ENCODE data around the gene MCHR1.

DNA sequence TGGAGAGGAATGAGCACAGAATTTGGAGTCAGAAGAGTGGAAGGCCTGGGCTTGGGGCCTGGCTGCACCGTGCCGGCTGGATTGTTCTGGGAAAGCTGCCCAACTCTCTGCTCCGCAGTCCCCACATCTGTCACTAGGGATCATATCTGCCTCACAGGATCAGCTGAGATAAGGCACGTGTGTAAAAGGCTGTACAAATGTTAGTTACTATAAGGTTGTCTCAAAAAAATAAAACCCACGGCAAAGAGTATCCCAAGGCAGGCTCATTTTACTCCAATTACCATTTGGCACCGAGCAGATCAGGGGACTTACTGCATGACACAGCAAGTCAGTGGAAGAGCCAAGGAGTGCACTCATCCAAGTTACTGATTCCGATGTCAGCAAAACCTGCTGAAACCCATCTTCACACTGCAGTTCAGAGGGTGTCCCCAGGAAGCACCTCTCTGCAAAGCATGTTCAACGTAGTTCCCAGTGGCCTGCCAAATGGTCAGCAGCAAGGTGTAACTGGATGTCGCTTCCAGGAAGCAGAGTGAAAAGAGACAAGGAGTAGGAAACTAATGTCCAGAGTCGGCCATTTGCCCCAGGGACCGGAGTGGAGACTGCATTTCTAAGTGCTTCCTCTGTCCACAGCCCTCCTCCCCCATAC is 24.6 kb upstream of the MCHR1 start:
- TF ChIP-seq, protein P1, sequence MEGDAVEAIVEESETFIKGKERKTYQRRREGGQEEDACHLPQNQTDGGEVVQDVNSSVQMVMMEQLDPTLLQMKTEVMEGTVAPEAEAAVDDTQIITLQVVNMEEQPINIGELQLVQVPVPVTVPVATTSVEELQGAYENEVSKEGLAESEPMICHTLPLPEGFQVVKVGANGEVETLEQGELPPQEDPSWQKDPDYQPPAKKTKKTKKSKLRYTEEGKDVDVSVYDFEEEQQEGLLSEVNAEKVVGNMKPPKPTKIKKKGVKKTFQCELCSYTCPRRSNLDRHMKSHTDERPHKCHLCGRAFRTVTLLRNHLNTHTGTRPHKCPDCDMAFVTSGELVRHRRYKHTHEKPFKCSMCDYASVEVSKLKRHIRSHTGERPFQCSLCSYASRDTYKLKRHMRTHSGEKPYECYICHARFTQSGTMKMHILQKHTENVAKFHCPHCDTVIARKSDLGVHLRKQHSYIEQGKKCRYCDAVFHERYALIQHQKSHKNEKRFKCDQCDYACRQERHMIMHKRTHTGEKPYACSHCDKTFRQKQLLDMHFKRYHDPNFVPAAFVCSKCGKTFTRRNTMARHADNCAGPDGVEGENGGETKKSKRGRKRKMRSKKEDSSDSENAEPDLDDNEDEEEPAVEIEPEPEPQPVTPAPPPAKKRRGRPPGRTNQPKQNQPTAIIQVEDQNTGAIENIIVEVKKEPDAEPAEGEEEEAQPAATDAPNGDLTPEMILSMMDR (optimal IDR thresholded peaks at IDR 0.05 in 1 of 3, IDR thresholded peaks at IDR 0.05 in 1 of 3, conservative IDR thresholded peaks at IDR 0.05 in 1 of 3; ENCODE audit: extremely low read depth in 1 of 3, insufficient read depth in 2 of 3, low read length in 3 of 3), result peak; percentile 24 to 43 (median 30)
- no peak for TF ChIP-seq EZH2 (IDR thresholded peaks at IDR 0.05; ENCODE audit: low read length)

Measured in keratinocyte (primary cell).